ENCODE measurements around the gene B4GALT5.

- TF ChIP-seq CTCF (IDR thresholded peaks at IDR 0.05) = no peak
- no peak for TF ChIP-seq POLR2A (IDR thresholded peaks at IDR 0.05)
These were observed 120.1 kb downstream of the B4GALT5 start for GRCh38 chr20:49593466-49594142.

Data from body of pancreas (tissue), 4 donors.